Heart left ventricle (tissue), 16 donors: ENCODE measurements around the gene SLC5A10. TPM values are rescaled to one million over a fixed set of nuclear protein-coding genes. Genes with fewer than 3 reads are reported as not detected.

Source experiments
- ATAC-seq, 4 donors: fragments of 200-7000 bp; cut with Tn5 transposase; one replicate each; pipeline ENCODE4 v1.9.1; 2020 to 2022; ENCODE audit warnings: moderate library complexity in 4 of 4, mild to moderate bottlenecking in 3 of 4, moderate number of reproducible peaks in 1 of 4
- DNase-seq, 5 donors: peaks; one replicate each; pipeline ENCODE4 v3.0.0-alpha.2; 2020
- H3K27ac ChIP-seq, 12 donors: fragments of 200-600 bp; sonication (generic) in 4 of 12; one replicate each; pipeline versions ENCODE4 v1.5.0 to v1.8.0; 2016 to 2022; ENCODE audit warnings: mild to moderate bottlenecking in 2 of 12
- H3K27me3 ChIP-seq, 9 donors: fragments of 200-600 bp; sonication (generic) in 2 of 9; one replicate each; pipeline versions ENCODE4 v1.5.1 to v1.8.0; 2016 to 2022; ENCODE audit warnings: mild to moderate bottlenecking in 3 of 9
- H3K36me3 ChIP-seq, 9 donors: fragments of 200-600 bp; sonication (generic) in 2 of 9; one replicate each; pipeline versions ENCODE4 v1.5.0 to v1.8.0; 2018 to 2022; ENCODE audit warnings: mild to moderate bottlenecking in 2 of 9
- H3K4me1 ChIP-seq, 12 donors: fragments of 200-600 bp; sonication (generic) in 4 of 12; one replicate each; pipeline versions ENCODE4 v1.5.0 to v1.8.0; 2016 to 2022; ENCODE audit warnings: mild to moderate bottlenecking in 3 of 12
- H3K4me3 ChIP-seq, 12 donors: fragments of 200-600 bp; sonication (generic) in 4 of 12; one replicate each; pipeline versions ENCODE4 v1.5.0 to v1.8.0; 2017 to 2022; ENCODE audit warnings: mild to moderate bottlenecking in 9 of 12, moderate library complexity in 4 of 12
- H3K9me3 ChIP-seq, 12 donors: fragments of 200-600 bp; sonication (generic) in 4 of 12; one replicate each; pipeline versions ENCODE4 v1.5.0 to v1.8.0; 2016 to 2022; ENCODE audit warnings: mild to moderate bottlenecking in 1 of 12
- CTCF ChIP-seq, 12 donors: fragments of 200-600 bp; sonication (generic) in 4 of 12; IDR thresholded peaks; one replicate each; pipeline versions ENCODE4 v1.5.0 to v1.8.0; 2018 to 2022; ENCODE audit warnings: antibody characterized with exemption in 12 of 12, mild to moderate bottlenecking in 5 of 12
- POLR2A ChIP-seq, 2 donors: fragments of 450-650 bp; IDR thresholded peaks; one replicate each; pipeline ENCODE4 v1.6.1; 2017; ENCODE audit warnings: antibody characterized with exemption in 2 of 2, mild to moderate bottlenecking in 2 of 2, moderate library complexity in 2 of 2
- WGBS, 4 donors: extraction: QIAGEN DNeasy Blood & Tissue Kit in 2 of 4; methylation state at CpG; one replicate each; pipeline versions ENCODE4 v1.1.5 to v1.1.7; 2013 to 2018; 5-methylcytosine and 5-hydroxymethylcytosine counted together
- intact Hi-C, 10 donors: fragments of 100-400 bp; cut with DNase I; formaldehyde crosslinking; loops; one replicate each; pipeline versions ENCODE4 v1.11.1 to v1.14.2; 2022
- polyA plus RNA-seq, 2 donors: library from polyadenylated mRNA; stranded (reverse); fragments of 200-250 nt; gene quantifications; one replicate each; pipeline ENCODE4 v1.2.3, GENCODE V29; 2013
- total RNA-seq, 9 donors: library from RNA; depleted of rRNA in 2 of 9; stranded (reverse); fragments of >200 nt in 2 of 9; fragmentation: NEBNext Ultra II Directional in 3 of 9; extraction: Animal tissue kit (Norgen Biotek cat#: 25700) in 3 of 9; gene quantifications; one replicate each; pipeline versions ENCODE4 v1.1.0 to v1.2.4, GENCODE V29; 2016 to 2023
- donor health status: ischemic (EF 13 %, LVEDD 7.1; RV severe dilation, severe dysfunction).
- donor health status: healthy with polysubstance abuse.
- donor health status: DM: no; HTN: yes; CAD: no.
- donor health status: DM: no; HTN: no; CAD: no.
- donor health status: ischemic (EF 25% LVEDD 6.9; RV normal size, moderate dysfunction).
- donor health status: ischemic (EF 25% LVEDD 5.7; RV mildly dilated, moderate dysfunction).
- donor health status: healthy.
- donor health status: DM: yes; HTN: yes; CAD: no.
- donor health status: ischemic (EF 35%, LVEDD 5.7; RV mildly dilated, moderate dysfunction).
- donor health status: nonischemic (EF 11% LVEDD 7.7; RV severe dilation, severe dysfunction).
- donor health status: DM: yes; HTN: yes; CAD: no.
- donor health status: PGD.
- donor health status: ischemic (EF 29% LVEDD 5.4; RV normal size, mild dysfunction).
- donor health status: nonischemic (EF 23%, LVEDD 6.1; RV moderate dilation, normal function).

The SLC5A10 gene
- total and polyA plus RNA-seq, 11 donors: 0.04 to 0.31 (median 0.09) TPM; not detected in 7

GRCh38 chr17:19002805-19003542, 51.0 kb downstream of the SLC5A10 start:
- intact Hi-C loops: loop anchor here in 3 of 10 donors (2.0 to 10.0 kb wide), 3 partner anchors 48 to 68 kb away; partner anchors contain the start of gene SLC5A10 (in 2 of the 3)
- H3K4me1 ChIP-seq: peaks cover 0 to 23% (median 3%) of the 10 kb centered on the region in 12 donors
- ATAC-seq (no peak), DNase-seq (no peak)
- H3K27ac ChIP-seq: no peak overlapping the region
- TF ChIP-seq POLR2A (IDR thresholded peaks at IDR 0.05): no peak
- TF ChIP-seq CTCF (IDR thresholded peaks at IDR 0.05): no peak
- peak overlapping the region in 2 of 12 donors; percentile 61 to 70 for H3K4me3 ChIP-seq
- H3K27me3 ChIP-seq: no peaks in the 10 kb centered on the region
- WGBS, 4 donors: 79 to 88% (median 86%) methylated on average over 5 to 11 of the region's 11 CpGs
- peaks cover 0 to 6% (median 0%) of the 10 kb centered on the region in 12 donors for H3K9me3 ChIP-seq
- H3K36me3 ChIP-seq: no peaks in the 10 kb centered on the region

GRCh38 chr17:19003543-19004420, 51.8 kb downstream of the SLC5A10 start:
- intact Hi-C loops: loop anchor here in 3 of 10 donors (2.0 to 10.0 kb wide), 3 partner anchors 49 to 69 kb away; partner anchors contain the start of gene SLC5A10 (in 2 of the 3)
- Histone ChIP-seq H3K4me3 (peak overlapping the region; percentile 26 to 70 (median 56)), H3K9me3 (peaks cover 0 to 6% (median 0%) of the 10 kb centered on the region in 12 donors), H3K4me1 (peaks cover 0 to 23% (median 3%) of the 10 kb centered on the region in 12 donors), H3K36me3 (no peaks in the 10 kb centered on the region), H3K27me3 (no peaks in the 10 kb centered on the region), H3K27ac (peak overlapping the region in 3 of 12 donors; percentile 39 to 66 (median 63))
- TF ChIP-seq CTCF (IDR thresholded peaks at IDR 0.05) (no peak), POLR2A (IDR thresholded peaks at IDR 0.05) (no peak)
- 26 to 49% (median 30%) methylated on average over 18 to 73 of the region's 73 CpGs for WGBS, 4 donors
- ATAC-seq: peak in 1 of 4 donors; percentile 23
- DNase-seq: no peak

GRCh38 chr17:19004421-19005136, 52.6 kb downstream of the SLC5A10 start, which contains the start of gene FAM83G:
Gene FAM83G (minus strand): TSS chr17:19004764. CDS start chr17:19004041, 723 bp downstream.
- Histone ChIP-seq H3K27ac (peak within 1 kb of the TSS in 4 of 12 donors; percentile 33 to 66 (median 51)), H3K4me1 (peaks cover 0 to 23% (median 3%) of the 10 kb centered on the region in 12 donors), H3K36me3 (no peaks in the 10 kb centered on the region), H3K27me3 (no peaks in the 10 kb centered on the region), H3K9me3 (peaks cover 0 to 6% (median 0%) of the 10 kb centered on the region in 12 donors), H3K4me3 (peak within 1 kb of the TSS; percentile 26 to 70 (median 56))
- no peak for TF ChIP-seq POLR2A (IDR thresholded peaks at IDR 0.05)
- no peak for TF ChIP-seq CTCF (IDR thresholded peaks at IDR 0.05)
- DNase-seq (peak; percentile 34 to 80 (median 54)), ATAC-seq (peak in 3 of 4 donors; percentile 67 to 91 (median 72))
- intact Hi-C loops: loop anchor here in 3 of 10 donors (5.0 to 10.0 kb wide), 3 partner anchors 47 to 52 kb away; partner anchors contain the start of gene SLC5A10 (in 2 of the 3)
- 7 to 49% (median 11%) methylated on average over 9 to 67 of the region's 67 CpGs for WGBS, 4 donors
